SH-SY5Y (cell line): Measurements from ENCODE around the gene ICE1.

Experiments used
- GATA2 ChIP-seq: IDR thresholded peaks from 2 replicates; pipeline ENCODE4 v1.6.1; 2011; ENCODE audit warnings: mild to moderate bottlenecking, low read depth, low read length
- GATA3 ChIP-seq: IDR thresholded peaks from 2 replicates; pipeline ENCODE4 v1.6.1; 2011; ENCODE audit warnings: low read depth, mild to moderate bottlenecking, low read length, moderate library complexity

The ICE1 gene

GRCh38 chr5:5467737-5468136 is 45.3 kb downstream of the ICE1 start:
- TF ChIP-seq GATA3 (no peak), GATA2 (no peak)

- TF ChIP-seq GATA2, result no peak
- TF ChIP-seq GATA3, result no peak
Measured at GRCh38 chr5:5470933-5471332, 48.5 kb downstream of the ICE1 start.

GRCh38 chr5:5473226-5473625 is 50.7 kb downstream of the ICE1 start:
- no peak for TF ChIP-seq GATA2
- TF ChIP-seq GATA3, result no peak

- no peak for TF ChIP-seq GATA3
- TF ChIP-seq GATA2, result no peak
Measured at GRCh38 chr5:5474961-5475360, 52.5 kb downstream of the ICE1 start.

GRCh38 chr5:5475975-5476374 is 53.5 kb downstream of the ICE1 start:
- TF ChIP-seq GATA2, result no peak

- TF ChIP-seq GATA3, result no peak
- no peak for TF ChIP-seq GATA2
Measured at GRCh38 chr5:5480481-5481111, 58.1 kb downstream of the ICE1 start.

GRCh38 chr5:5481206-5481605 is 58.7 kb downstream of the ICE1 start:
- no peak for TF ChIP-seq GATA2
- TF ChIP-seq GATA3, result no peak

GRCh38 chr5:5481633-5482032 is 59.2 kb downstream of the ICE1 start:
- no peak for TF ChIP-seq GATA2
- TF ChIP-seq GATA3, result no peak

GRCh38 chr5:5483350-5483749 is 60.9 kb downstream of the ICE1 start:
- no peak for TF ChIP-seq GATA3

GRCh38 chr5:5483880-5484598 is 61.6 kb downstream of the ICE1 start:
- TF ChIP-seq GATA3, result no peak
- no peak for TF ChIP-seq GATA2

GRCh38 chr5:5486122-5486521 is 63.6 kb downstream of the ICE1 start:
- TF ChIP-seq GATA2 (no peak), GATA3 (no peak)

- no peak for TF ChIP-seq GATA3
- no peak for TF ChIP-seq GATA2
Measured at GRCh38 chr5:5487585-5488360, 65.3 kb downstream of the ICE1 start.

GRCh38 chr5:5490774-5491347 is 68.4 kb downstream of the ICE1 start:
- no peak for TF ChIP-seq GATA2
- TF ChIP-seq GATA3, result no peak

GRCh38 chr5:5492087-5492933 is 69.8 kb downstream of the ICE1 start:
- no peak for TF ChIP-seq GATA3
- TF ChIP-seq GATA2, result no peak
